K562 (cell line): ENCODE results near the gene HLA-B. TPM values are rescaled to one million over a fixed set of nuclear protein-coding genes. Genes with fewer than 3 reads are reported as not detected.
A peak's percentile ranks its signal among the peaks of the same experiment; 100 is the strongest.

ENCODE experiments used
- DDX20 ChIP-seq: fragments of 450-650 bp; IDR thresholded peaks from 2 replicates; pipeline ENCODE4 v1.6.1; 2016; ENCODE audit warnings: missing genetic modification characterization, low read depth, mild to moderate bottlenecking, missing compliant biosample characterization, moderate library complexity
- E2F3 ChIP-seq: fragments of 250-450 bp; sonication (Bioruptor Pico); IDR thresholded peaks from 2 replicates; pipeline ENCODE4 v1.4.0; 2020; ENCODE audit warnings: mild to moderate bottlenecking
- EP400 ChIP-seq: fragments of 450-650 bp; IDR thresholded peaks from 2 replicates; pipeline ENCODE4 v1.6.1; 2017; ENCODE audit warnings: antibody characterized with exemption, mild to moderate bottlenecking, moderate library complexity
- KAT2B ChIP-seq: IDR thresholded peaks from one replicate; pipeline ENCODE4 v1.6.1; 2012; ENCODE audit warnings: low read depth, mild to moderate bottlenecking, control low read depth, inconsistent platforms, low read length, moderate library complexity
- MLX ChIP-seq, 2 experiments: fragments of 450-650 bp in 1 of 2; sonication (generic) in 1 of 2; formaldehyde crosslinking; conservative IDR thresholded peaks; 2 replicates each; pipeline versions ENCODE4 v1.4.0 to v1.8.1; 2020 to 2022; ENCODE audit warnings: mild to moderate bottlenecking in 1 of 2, missing genetic modification reagents in 1 of 2
- NEUROD1 ChIP-seq: fragments of 150-350 bp; IDR thresholded peaks from 2 replicates; pipeline ENCODE4 v1.6.1; 2014; ENCODE audit warnings: borderline replicate concordance, low read length, low read depth; ENCODE audit not compliant: partially characterized antibody
- NFATC3 ChIP-seq: fragments of 450-650 bp; IDR thresholded peaks from 2 replicates; pipeline ENCODE4 v1.6.1; 2017; ENCODE audit warnings: mild to moderate bottlenecking
- NRF1 ChIP-seq, 2 experiments: fragments of 450-650 bp; IDR thresholded peaks in 1 of 2; conservative IDR thresholded peaks in 1 of 2; 2 replicates each; pipeline ENCODE4 v1.6.1; 2014; ENCODE audit warnings: mild to moderate bottlenecking in 2 of 2
- RAD21 ChIP-seq, 2 experiments: fragments of 250-450 bp in 1 of 2; fragments of 450-650 bp in 1 of 2; sonication (Bioruptor Pico) in 1 of 2; formaldehyde crosslinking in 1 of 2; IDR thresholded peaks in 1 of 2; conservative IDR thresholded peaks in 1 of 2; 2 replicates each; pipeline versions ENCODE4 v1.4.0 to v1.8.0; 2020 to 2022; ENCODE audit warnings: mild to moderate bottlenecking in 2 of 2, moderate library complexity in 1 of 2
- RBFOX2 ChIP-seq: fragments of 200-400 bp; formaldehyde crosslinking; IDR thresholded peaks from 2 replicates; pipeline ENCODE4 v1.6.1; 2017; ENCODE audit warnings: low read depth, mild to moderate bottlenecking, low read length, moderate library complexity
- RNF2 ChIP-seq: sonication (generic); IDR thresholded peaks from 2 replicates; pipeline ENCODE4 v1.6.1; 2016
- SAFB ChIP-seq: fragments of 200-400 bp; formaldehyde crosslinking; IDR thresholded peaks from 2 replicates; pipeline ENCODE4 v1.6.1; 2017; ENCODE audit warnings: low read depth, low read length, borderline replicate concordance
- SMC3 ChIP-seq: conservative IDR thresholded peaks from 2 replicates; pipeline ENCODE4 v1.6.1; 2011; ENCODE audit warnings: low read depth, low read length, improper control_type of control experiment; ENCODE audit not compliant: insufficient read depth
- TAF9B ChIP-seq: fragments of 450-650 bp; IDR thresholded peaks from 2 replicates; pipeline ENCODE4 v1.6.1; 2018; ENCODE audit warnings: mild to moderate bottlenecking; ENCODE audit not compliant: partially characterized antibody
- TCF3 ChIP-seq: sonication (generic); formaldehyde crosslinking; IDR thresholded peaks from 2 replicates; pipeline ENCODE4 v1.4.0; 2020; ENCODE audit warnings: mild to moderate bottlenecking, missing genetic modification reagents
- XRCC3 ChIP-seq: fragments of 450-650 bp; IDR thresholded peaks from 2 replicates; pipeline ENCODE4 v1.6.1; 2017; ENCODE audit warnings: mild to moderate bottlenecking, moderate library complexity
- XRCC4 ChIP-seq: IDR thresholded peaks from one replicate; pipeline ENCODE4 v1.6.1; 2011; ENCODE audit not compliant: insufficient read depth, insufficient read length; ENCODE audit errors: extremely low read depth
- XRCC5 ChIP-seq: fragments of 200-400 bp; formaldehyde crosslinking; IDR thresholded peaks from 2 replicates; pipeline ENCODE4 v1.6.1; 2017; ENCODE audit warnings: low read depth, mild to moderate bottlenecking, low read length
- ZBTB12 ChIP-seq: fragments of 250-450 bp; sonication (Bioruptor Pico); IDR thresholded peaks from 2 replicates; pipeline ENCODE4 v1.4.0; 2020
- ZBTB26 ChIP-seq: fragments of 450-650 bp; formaldehyde crosslinking; IDR thresholded peaks from 2 replicates; pipeline ENCODE4 v1.4.0; 2022; ENCODE audit warnings: missing genetic modification characterization
- ZNF77 ChIP-seq: fragments of 250-450 bp; sonication (Bioruptor Pico); IDR thresholded peaks from 2 replicates; pipeline ENCODE4 v1.5.0; 2020
- polyA plus RNA-seq, 8 experiments: library from polyadenylated mRNA; depleted of rRNA in 4 of 8; stranded (reverse) in 5 of 8; unstranded in 3 of 8; fragments of >200 nt; fragmentation: Nextera tagmentation in 2 of 8; fragmentation: Illumina TruSeq in 1 of 8; extraction: Ambion mirVana in 2 of 8; extraction: Trizol in 1 of 8; gene quantifications; 2 replicates each; pipeline versions ENCODE4 v1.2.1 to v1.2.3, GENCODE V29; 2011 to 2014; ENCODE audit warnings: inconsistent platforms in 1 of 8, missing spikeins in 1 of 8
- total RNA-seq, 7 experiments: library from RNA; depleted of rRNA in 6 of 7; stranded (reverse); fragments of >200 nt in 6 of 7; fragmentation: Illumina TruSeq in 2 of 7; extraction: Trizol in 2 of 7; gene quantifications; 2 replicates each; pipeline versions ENCODE4 v1.2.1 to v1.2.3, GENCODE V29; 2011 to 2021; ENCODE audit warnings: low replicate concordance in 1 of 7
- TF ChIP-seq, protein P1 (sequence below): fragments of 450-650 bp; formaldehyde crosslinking; conservative IDR thresholded peaks from 2 replicates; pipeline ENCODE4 v1.4.0; 2022; ENCODE audit warnings: mild to moderate bottlenecking, missing genetic modification characterization

Gene HLA-B
- total and polyA plus RNA-seq, 9 of the 15 experiments (the other 6 are each of a cell fraction or from before 2014, with no cell fraction given) = 0.07 to 9.7 (median 0.65) TPM; not detected in 2

- TF ChIP-seq ZBTB26 (CRISPR knock-in tag) = no peak
- TF ChIP-seq NFATC3 = peak; percentile 86
- TF ChIP-seq RAD21 (CRISPR knock-in tag; conservative IDR thresholded peaks at IDR 0.05 in 1 of 2, IDR thresholded peaks at IDR 0.05 in 1 of 2) = peak; percentile 86 to 89
- TF ChIP-seq KAT2B = no peak
- peak in 1 of 2 experiments; percentile 53; a peak in 2 of 4 replicates for TF ChIP-seq NRF1 (conservative IDR thresholded peaks at IDR 0.05 in 1 of 2, IDR thresholded peaks at IDR 0.05 in 1 of 2)
- TF ChIP-seq DDX20 (tag) = no peak
- no peak for TF ChIP-seq E2F3 (CRISPR knock-in tag)
- no peak for TF ChIP-seq ZNF77 (CRISPR knock-in tag)
- no peak for TF ChIP-seq TCF3 (CRISPR knock-in tag)
- TF ChIP-seq XRCC3 = no peak
- TF ChIP-seq SAFB = no peak
- TF ChIP-seq RNF2 = 0 out of 2 replicates have a peak, but pooled peaks have one; percentile 16
- peak; percentile 77 for TF ChIP-seq EP400
- TF ChIP-seq RBFOX2 = peak; percentile 92
- no peak for TF ChIP-seq NEUROD1
- TF ChIP-seq TAF9B = no peak
- TF ChIP-seq XRCC5 = peak; percentile 91
- TF ChIP-seq SMC3 = peak; percentile 70
- TF ChIP-seq XRCC4 = no peak
- no peak for TF ChIP-seq ZBTB12 (CRISPR knock-in tag)
- TF ChIP-seq, protein P1, sequence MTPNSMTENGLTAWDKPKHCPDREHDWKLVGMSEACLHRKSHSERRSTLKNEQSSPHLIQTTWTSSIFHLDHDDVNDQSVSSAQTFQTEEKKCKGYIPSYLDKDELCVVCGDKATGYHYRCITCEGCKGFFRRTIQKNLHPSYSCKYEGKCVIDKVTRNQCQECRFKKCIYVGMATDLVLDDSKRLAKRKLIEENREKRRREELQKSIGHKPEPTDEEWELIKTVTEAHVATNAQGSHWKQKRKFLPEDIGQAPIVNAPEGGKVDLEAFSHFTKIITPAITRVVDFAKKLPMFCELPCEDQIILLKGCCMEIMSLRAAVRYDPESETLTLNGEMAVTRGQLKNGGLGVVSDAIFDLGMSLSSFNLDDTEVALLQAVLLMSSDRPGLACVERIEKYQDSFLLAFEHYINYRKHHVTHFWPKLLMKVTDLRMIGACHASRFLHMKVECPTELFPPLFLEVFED (CRISPR knock-in tag) = peak; percentile 93
- TF ChIP-seq MLX (CRISPR knock-in tag; conservative IDR thresholded peaks at IDR 0.05) = no peak
These were observed 42.8 kb upstream of the HLA-B start (continued) for GRCh38 chr6:31399589-31400466.
